Fibroblast of lung (primary cell): ENCODE measurements around the gene UGT1A1. TPM values are rescaled to one million over a fixed set of nuclear protein-coding genes. Genes with fewer than 3 reads are reported as not detected.

Experiments
- DNase-seq, 2 donors: peaks; one replicate each; pipeline versions ENCODE4 v3.0.0 to v3.0.0-alpha.2; 2010; ENCODE audit warnings: low read depth in 2 of 2
- H2AFZ ChIP-seq: 2 replicates; pipeline ENCODE4 v1.5.1; 2012; ENCODE audit warnings: low read length, control low read depth, inconsistent platforms
- H3K27ac ChIP-seq: 2 replicates; pipeline ENCODE4 v1.5.1; 2011; ENCODE audit warnings: low read length, control low read depth; ENCODE audit not compliant: insufficient read depth
- H3K27me3 ChIP-seq: 2 replicates; pipeline ENCODE4 v1.5.1; 2011; ENCODE audit warnings: mild to moderate bottlenecking, low read length; ENCODE audit not compliant: control insufficient read depth, insufficient read depth
- H3K36me3 ChIP-seq: 2 replicates; pipeline ENCODE4 v1.5.1; 2011; ENCODE audit warnings: low read length; ENCODE audit not compliant: control insufficient read depth, insufficient read depth
- H3K4me1 ChIP-seq: 2 replicates; pipeline ENCODE4 v1.5.1; 2011; ENCODE audit warnings: low read length; ENCODE audit not compliant: control insufficient read depth, insufficient read depth; ENCODE audit errors: extremely low read depth
- H3K4me2 ChIP-seq: 2 replicates; pipeline ENCODE4 v1.5.1; 2011; ENCODE audit warnings: low read length, control low read depth; ENCODE audit not compliant: insufficient read depth; ENCODE audit errors: extremely low read depth
- H3K4me3 ChIP-seq, 4 experiments: fragments of 200-600 bp in 1 of 4; sonication (generic) in 1 of 4; replicated peaks in 1 of 4; 2 replicates each; pipeline ENCODE4 v1.5.1; 2011 to 2016; ENCODE audit warnings: low read length in 4 of 4, low read depth in 3 of 4, mild to moderate bottlenecking in 3 of 4, control low read depth in 2 of 4, inconsistent platforms in 1 of 4, mixed read lengths in 1 of 4; ENCODE audit not compliant: insufficient read depth in 1 of 4; ENCODE audit errors: control extremely low read depth in 1 of 4
- H3K79me2 ChIP-seq: 2 replicates; pipeline ENCODE4 v1.5.1; 2012; ENCODE audit warnings: mild to moderate bottlenecking, low read length, inconsistent platforms; ENCODE audit not compliant: control insufficient read depth, insufficient read depth
- H3K9ac ChIP-seq: 2 replicates; pipeline ENCODE4 v1.5.1; 2011; ENCODE audit warnings: mild to moderate bottlenecking, low read length, control low read depth; ENCODE audit not compliant: insufficient read depth
- H3K9me3 ChIP-seq: 2 replicates; pipeline ENCODE4 v1.5.1; 2012; ENCODE audit warnings: low read depth, low read length; ENCODE audit not compliant: control insufficient read depth, insufficient read depth
- H4K20me1 ChIP-seq: 2 replicates; pipeline ENCODE4 v1.5.1; 2011; ENCODE audit warnings: low read length; ENCODE audit not compliant: control insufficient read depth, insufficient read depth; ENCODE audit errors: extremely low read depth
- EZH2 ChIP-seq: IDR thresholded peaks from 2 replicates; pipeline ENCODE4 v1.5.1; 2012; ENCODE audit warnings: low read length, control low read depth, mild to moderate bottlenecking; ENCODE audit errors: missing control alignments
- polyA plus RNA-seq, 2 donors: library from polyadenylated mRNA; depleted of rRNA in 1 of 2; stranded (reverse) in 1 of 2; unstranded in 1 of 2; fragments of >200 nt; gene quantifications; 2 replicates each; pipeline ENCODE4 v1.2.1, GENCODE V29; 2011 to 2012; ENCODE audit warnings: missing spikeins in 1 of 2
- total RNA-seq: library from RNA; depleted of rRNA; stranded (reverse); fragments of >200 nt; gene quantifications from 2 replicates; pipeline ENCODE4 v1.2.1, GENCODE V29; 2014
- TF ChIP-seq, protein P1 (sequence below), 2 donors: IDR thresholded peaks in 1 of 2; conservative IDR thresholded peaks in 1 of 2; 1 replicate in 1 of 2; 2 replicates in 1 of 2; pipeline ENCODE4 v1.5.1; 2011 to 2012; ENCODE audit warnings: low read length in 2 of 2, control low read depth in 1 of 2, inconsistent platforms in 1 of 2, low read depth in 1 of 2, mild to moderate bottlenecking in 1 of 2

The UGT1A1 gene
- total and polyA plus RNA-seq, 2 donors (not counting 1 experiment from before 2014, with no cell fraction given), result not detected

DNA sequence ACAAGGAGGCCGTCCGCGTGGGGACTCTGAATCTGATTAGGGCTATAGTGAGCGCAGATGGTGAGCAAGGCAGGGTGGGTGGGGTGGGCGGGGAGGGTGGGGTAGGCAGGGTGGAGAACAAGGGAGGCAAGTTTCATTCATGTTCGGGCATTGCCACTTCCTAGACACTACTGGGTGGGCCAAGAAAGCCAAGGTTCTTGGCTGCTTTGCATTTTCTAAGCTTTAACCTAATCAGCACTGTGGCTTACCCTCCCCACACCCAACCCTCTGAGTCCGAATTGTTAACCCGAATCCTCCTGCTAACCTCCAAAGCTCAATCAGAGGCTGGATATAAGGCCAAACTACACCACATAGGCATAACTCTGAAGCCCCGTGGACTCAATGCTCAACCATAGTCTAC, 36.2 kb downstream of the UGT1A1 start:
- H3K27ac ChIP-seq, result no peak overlapping the region
- no peak overlapping the region for H3K4me2 ChIP-seq
- H2AFZ ChIP-seq, result no peak overlapping the region
- no peak overlapping the region for H3K9ac ChIP-seq
- H3K79me2 ChIP-seq, result no peaks in the 10 kb centered on the region
- H3K36me3 ChIP-seq, result no peaks in the 10 kb centered on the region
- H4K20me1 ChIP-seq, result no peaks in the 10 kb centered on the region
- H3K27me3 ChIP-seq, result no peaks in the 10 kb centered on the region
- TF ChIP-seq EZH2, result no peak
- TF ChIP-seq, protein P1, sequence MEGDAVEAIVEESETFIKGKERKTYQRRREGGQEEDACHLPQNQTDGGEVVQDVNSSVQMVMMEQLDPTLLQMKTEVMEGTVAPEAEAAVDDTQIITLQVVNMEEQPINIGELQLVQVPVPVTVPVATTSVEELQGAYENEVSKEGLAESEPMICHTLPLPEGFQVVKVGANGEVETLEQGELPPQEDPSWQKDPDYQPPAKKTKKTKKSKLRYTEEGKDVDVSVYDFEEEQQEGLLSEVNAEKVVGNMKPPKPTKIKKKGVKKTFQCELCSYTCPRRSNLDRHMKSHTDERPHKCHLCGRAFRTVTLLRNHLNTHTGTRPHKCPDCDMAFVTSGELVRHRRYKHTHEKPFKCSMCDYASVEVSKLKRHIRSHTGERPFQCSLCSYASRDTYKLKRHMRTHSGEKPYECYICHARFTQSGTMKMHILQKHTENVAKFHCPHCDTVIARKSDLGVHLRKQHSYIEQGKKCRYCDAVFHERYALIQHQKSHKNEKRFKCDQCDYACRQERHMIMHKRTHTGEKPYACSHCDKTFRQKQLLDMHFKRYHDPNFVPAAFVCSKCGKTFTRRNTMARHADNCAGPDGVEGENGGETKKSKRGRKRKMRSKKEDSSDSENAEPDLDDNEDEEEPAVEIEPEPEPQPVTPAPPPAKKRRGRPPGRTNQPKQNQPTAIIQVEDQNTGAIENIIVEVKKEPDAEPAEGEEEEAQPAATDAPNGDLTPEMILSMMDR (conservative IDR thresholded peaks at IDR 0.05 in 1 of 2, IDR thresholded peaks at IDR 0.05 in 1 of 2; ENCODE audit: low read depth in 1 of 2, low read length in 2 of 2), result no peak
- no peaks in the 10 kb centered on the region for H3K9me3 ChIP-seq
- H3K4me3 ChIP-seq, result no peak overlapping the region
- no peaks in the 10 kb centered on the region for H3K4me1 ChIP-seq
- DNase-seq, result no peak

GRCh38 chr2:233798335-233799086, 38.4 kb downstream of the UGT1A1 start:
- no peak for TF ChIP-seq EZH2
- TF ChIP-seq, protein P1 (conservative IDR thresholded peaks at IDR 0.05 in 1 of 2, IDR thresholded peaks at IDR 0.05 in 1 of 2; ENCODE audit: low read depth in 1 of 2, low read length in 2 of 2), result no peak
- Histone ChIP-seq H3K27ac (no peak overlapping the region), H3K79me2 (no peaks in the 10 kb centered on the region)

DNA sequence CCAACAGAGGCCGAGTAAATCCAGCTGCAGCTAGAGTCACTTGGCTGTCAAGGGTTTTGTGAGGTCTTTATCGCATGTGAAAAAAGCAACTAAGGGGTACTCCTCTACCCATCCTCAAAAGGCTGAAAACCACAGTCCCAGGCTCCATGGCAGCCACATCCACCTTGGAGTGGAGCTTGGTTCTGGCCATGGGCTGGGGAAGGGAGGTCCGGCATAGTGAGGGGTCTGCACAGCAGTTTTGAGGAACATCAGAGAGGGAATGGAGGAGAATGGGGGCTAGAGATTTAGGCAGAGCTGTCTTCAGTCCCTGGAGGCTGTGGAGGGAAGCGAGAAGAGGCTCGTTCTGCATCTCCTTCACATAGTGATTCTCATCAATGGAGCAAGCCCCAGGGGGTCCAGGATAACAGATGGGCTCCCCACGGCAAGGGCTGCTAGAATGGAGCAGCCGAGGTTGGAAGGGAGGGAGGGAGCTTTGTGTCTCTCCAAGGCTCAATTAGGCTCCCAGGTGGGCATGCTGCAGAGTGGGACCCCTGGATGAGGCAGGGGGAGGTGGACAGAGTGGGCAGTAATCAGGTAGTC, 39.1 kb downstream of the UGT1A1 start:
- Histone ChIP-seq H3K79me2 (no peaks in the 10 kb centered on the region), H3K4me2 (no peak overlapping the region), H2AFZ (no peak overlapping the region), H3K27ac (no peak overlapping the region), H3K9me3 (no peaks in the 10 kb centered on the region), H3K4me3 (no peak overlapping the region), H3K27me3 (peaks cover 3% of the 10 kb centered on the region), H3K36me3 (no peaks in the 10 kb centered on the region), H3K9ac (no peak overlapping the region), H3K4me1 (no peaks in the 10 kb centered on the region), H4K20me1 (no peaks in the 10 kb centered on the region)
- no peak for DNase-seq
- TF ChIP-seq, protein P1 (conservative IDR thresholded peaks at IDR 0.05 in 1 of 2, IDR thresholded peaks at IDR 0.05 in 1 of 2; ENCODE audit: low read depth in 1 of 2, low read length in 2 of 2), result no peak
- no peak for TF ChIP-seq EZH2

More at GRCh38 chr2:233798335-233799086, 38.4 kb downstream of the UGT1A1 start:
- no peak overlapping the region for H3K4me3 ChIP-seq
- H2AFZ ChIP-seq, result no peak overlapping the region
- no peak overlapping the region for H3K4me2 ChIP-seq
- peaks cover 1% of the 10 kb centered on the region for H3K27me3 ChIP-seq
- H3K9me3 ChIP-seq, result no peaks in the 10 kb centered on the region
- H4K20me1 ChIP-seq, result no peaks in the 10 kb centered on the region
- H3K9ac ChIP-seq, result no peak overlapping the region
- no peaks in the 10 kb centered on the region for H3K4me1 ChIP-seq
- DNase-seq, result no peak
- no peaks in the 10 kb centered on the region for H3K36me3 ChIP-seq
